Karpas-422 (cell line): Measurements from ENCODE around the gene FXYD5. TPM values are rescaled to one million over a fixed set of nuclear protein-coding genes. Genes with fewer than 3 reads are reported as not detected.

ENCODE experiments used
- DNase-seq: peaks from one replicate; pipeline ENCODE4 v3.0.0-alpha.2; 2015
- H2AFZ ChIP-seq: fragments of 200-600 bp; sonication (generic); 2 replicates; pipeline ENCODE4 v1.6.1; 2014; ENCODE audit warnings: antibody characterized with exemption, low read length, mixed read lengths
- H3K27ac ChIP-seq: fragments of 200-600 bp; sonication (generic); 2 replicates; pipeline ENCODE4 v1.5.1; 2014; ENCODE audit warnings: mild to moderate bottlenecking, low read length, moderate library complexity
- H3K27me3 ChIP-seq: fragments of 200-600 bp; sonication (generic); 2 replicates; pipeline ENCODE4 v1.6.1; 2014; ENCODE audit warnings: low read length, mixed read lengths
- H3K36me3 ChIP-seq: fragments of 200-600 bp; sonication (generic); 2 replicates; pipeline ENCODE4 v1.6.1; 2014; ENCODE audit warnings: low read length, mixed read lengths; ENCODE audit not compliant: insufficient read depth
- H3K4me1 ChIP-seq: fragments of 200-600 bp; sonication (generic); 2 replicates; pipeline ENCODE4 v1.6.1; 2014; ENCODE audit warnings: mild to moderate bottlenecking, low read length, mixed read lengths
- H3K4me2 ChIP-seq: fragments of 200-600 bp; sonication (generic); 2 replicates; pipeline ENCODE4 v1.6.1; 2014; ENCODE audit warnings: low read length, low read depth, mild to moderate bottlenecking; ENCODE audit not compliant: poor library complexity, severe bottlenecking
- H3K4me3 ChIP-seq: fragments of 200-600 bp; sonication (generic); 2 replicates; pipeline ENCODE4 v1.5.1; 2014; ENCODE audit warnings: mild to moderate bottlenecking, antibody characterized with exemption, low read length, mixed read lengths
- H3K79me2 ChIP-seq: fragments of 200-600 bp; sonication (generic); 2 replicates; pipeline ENCODE4 v1.6.1; 2014; ENCODE audit warnings: mild to moderate bottlenecking, low read length, mixed read lengths
- H3K9ac ChIP-seq: fragments of 200-600 bp; sonication (generic); 2 replicates; pipeline ENCODE4 v1.6.0; 2014; ENCODE audit warnings: low read length
- H3K9me2 ChIP-seq: fragments of 200-600 bp; sonication (generic), shearing (Covaris generic); replicated peaks from 2 replicates; pipeline ENCODE4 v1.6.0; 2014; ENCODE audit warnings: mild to moderate bottlenecking, low read length, moderate library complexity; ENCODE audit not compliant: insufficient read depth
- H3K9me3 ChIP-seq: fragments of 300-700, 200-600 bp; sonication (generic); 2 replicates; pipeline ENCODE4 v1.6.1; 2014; ENCODE audit warnings: low read length, mixed read lengths
- H4K20me1 ChIP-seq: fragments of 200-600 bp; sonication (generic); 2 replicates; pipeline ENCODE4 v1.6.1; 2014; ENCODE audit warnings: mild to moderate bottlenecking, antibody characterized with exemption, low read length, low read depth; ENCODE audit not compliant: insufficient read depth
- total RNA-seq: library from RNA; depleted of rRNA; stranded (reverse); fragments of >200 nt; shearing (Covaris generic); gene quantifications from 2 replicates; pipeline ENCODE4 v1.2.3, GENCODE V29; 2014; ENCODE audit warnings: low replicate concordance

Gene FXYD5
- total RNA-seq, 1 experiment from 2014 or later: 134 TPM

DNA sequence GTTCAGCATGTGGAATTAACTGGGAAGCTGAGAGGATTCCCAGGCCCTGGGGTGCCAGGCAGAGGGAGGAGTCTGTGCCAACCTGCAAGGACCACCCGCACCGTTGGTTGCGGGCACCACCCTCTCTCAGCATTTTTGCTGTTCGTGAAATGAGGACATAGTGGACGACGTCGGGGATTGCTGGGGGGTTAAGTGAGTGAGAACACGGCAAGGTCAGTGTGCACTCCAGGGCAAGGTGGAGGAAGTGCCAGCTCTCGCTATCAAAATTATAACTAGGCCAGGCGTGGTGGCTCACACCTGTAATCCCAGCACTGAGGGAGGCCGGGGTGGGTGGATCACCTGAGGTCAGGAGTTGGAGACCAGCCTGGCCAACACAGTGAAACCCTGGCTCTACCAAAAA, 36.7 kb upstream of the FXYD5 start:
- Histone ChIP-seq H4K20me1 (no peaks in the 10 kb centered on the region), H3K4me2 (no peak overlapping the region), H3K4me3 (no peak overlapping the region), H3K9me2 (no peaks in the 10 kb centered on the region), H3K4me1 (0 out of 2 replicates have a peak, but pooled peaks cover 3% of the 10 kb centered on the region), H3K36me3 (no peaks in the 10 kb centered on the region), H3K79me2 (no peaks in the 10 kb centered on the region), H3K9ac (no peak overlapping the region), H3K27ac (no peak overlapping the region), H3K27me3 (no peaks in the 10 kb centered on the region), H2AFZ (no peak overlapping the region), H3K9me3 (no peaks in the 10 kb centered on the region)
- no peak for DNase-seq

DNA sequence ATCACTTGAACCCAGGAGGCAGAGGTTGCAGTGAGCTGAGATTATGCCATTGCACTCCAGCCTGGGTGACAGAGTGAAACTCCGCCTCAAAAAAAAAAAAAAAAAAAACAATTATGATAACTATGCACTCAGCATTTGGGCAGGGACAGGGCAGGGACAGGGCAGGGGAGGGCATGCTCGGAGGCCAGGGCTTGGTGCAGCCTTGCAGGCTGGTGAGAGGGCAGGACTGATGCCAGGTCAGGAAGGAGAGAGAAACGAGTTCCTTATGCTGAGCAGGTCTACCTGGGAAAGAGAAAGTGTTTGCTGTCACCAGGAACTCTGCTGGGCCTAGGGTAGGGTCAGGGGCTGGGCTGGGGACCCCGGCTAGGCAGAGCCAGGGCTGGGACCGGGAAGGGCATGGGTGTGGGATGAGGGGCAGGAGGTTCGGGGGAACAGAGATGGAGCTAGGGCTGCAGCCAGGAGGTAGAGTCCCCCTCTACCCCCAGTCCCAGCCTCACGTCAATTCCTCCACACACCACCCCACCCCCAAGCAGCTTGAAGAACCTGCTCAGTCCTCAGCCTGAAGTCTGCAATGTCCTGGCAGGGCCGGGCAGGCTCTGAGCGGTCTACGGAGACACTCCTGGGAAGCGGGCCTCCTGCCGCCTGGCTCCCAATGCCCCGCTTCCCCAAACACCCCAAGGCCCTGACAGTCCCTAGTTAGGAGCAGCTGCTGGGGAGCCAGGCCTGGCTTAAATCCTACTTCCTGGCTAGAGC, 36.1 kb upstream of the FXYD5 start:
- no peak overlapping the region for H3K4me3 ChIP-seq
- no peaks in the 10 kb centered on the region for H3K9me2 ChIP-seq
- H4K20me1 ChIP-seq: no peaks in the 10 kb centered on the region
- no peaks in the 10 kb centered on the region for H3K36me3 ChIP-seq
- no peaks in the 10 kb centered on the region for H3K27me3 ChIP-seq
- no peaks in the 10 kb centered on the region for H3K9me3 ChIP-seq
- H3K27ac ChIP-seq: no peak overlapping the region
- no peaks in the 10 kb centered on the region for H3K79me2 ChIP-seq
- no peak for DNase-seq
- H2AFZ ChIP-seq: no peak overlapping the region
- H3K9ac ChIP-seq: no peak overlapping the region
- no peak overlapping the region for H3K4me2 ChIP-seq
- H3K4me1 ChIP-seq: 0 out of 2 replicates have a peak, but pooled peaks cover 3% of the 10 kb centered on the region

DNA sequence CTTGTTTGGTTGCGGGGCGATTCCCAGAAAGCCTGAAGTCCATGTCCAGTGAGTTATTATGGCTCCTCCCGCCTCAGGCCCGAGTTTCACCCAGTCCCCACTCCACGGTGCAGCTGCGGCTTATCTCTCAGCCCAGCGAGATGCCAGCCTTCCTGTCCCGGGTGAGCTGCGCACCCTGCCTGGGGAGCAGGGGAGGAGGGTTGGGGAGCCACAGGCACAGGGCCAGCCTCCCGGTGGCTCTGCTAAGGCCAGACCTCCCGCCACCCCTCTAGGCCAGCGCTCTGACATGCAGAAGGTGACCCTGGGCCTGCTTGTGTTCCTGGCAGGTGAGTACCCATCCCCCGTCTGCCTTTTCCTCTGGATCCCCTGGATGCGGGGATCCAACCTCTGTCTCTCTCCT, 35.4 kb upstream of the FXYD5 start:
- Histone ChIP-seq H3K27me3 (no peaks in the 10 kb centered on the region), H2AFZ (no peak overlapping the region), H3K36me3 (no peaks in the 10 kb centered on the region), H3K9me2 (no peaks in the 10 kb centered on the region), H3K9me3 (no peaks in the 10 kb centered on the region), H3K4me1 (peaks cover 5% of the 10 kb centered on the region), H3K9ac (no peak overlapping the region), H4K20me1 (no peaks in the 10 kb centered on the region), H3K27ac (no peak overlapping the region), H3K79me2 (no peaks in the 10 kb centered on the region), H3K4me2 (no peak overlapping the region), H3K4me3 (no peak overlapping the region)
- DNase-seq: no peak

DNA sequence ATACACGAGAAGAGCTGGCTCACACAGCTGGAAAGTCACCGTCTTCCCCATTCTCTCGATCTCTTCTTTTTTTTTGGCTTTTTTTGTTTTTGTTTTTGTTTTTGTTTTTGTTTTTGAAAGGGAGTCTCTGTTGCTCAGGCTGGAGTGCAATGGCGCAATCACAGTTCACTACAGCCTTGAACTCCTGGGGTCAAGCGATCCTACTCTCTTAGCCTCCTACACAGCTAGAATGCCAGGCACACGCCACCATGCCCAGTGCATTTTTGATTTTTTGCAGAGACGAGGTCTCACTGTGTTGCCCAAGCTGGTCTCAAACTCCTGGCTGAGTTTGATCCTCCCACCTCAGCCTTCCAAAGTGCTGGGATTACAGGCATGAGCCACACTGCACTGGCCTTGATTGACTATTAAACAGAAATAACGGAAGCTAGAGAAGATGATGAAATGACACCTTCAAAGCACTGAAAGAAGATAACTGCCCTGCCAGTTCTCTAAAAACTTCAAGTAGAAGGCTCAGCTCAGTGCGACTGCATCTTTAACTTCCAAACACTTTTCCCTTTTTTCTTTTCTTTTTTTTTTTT, 34.9 kb upstream of the FXYD5 start:
- Histone ChIP-seq H3K27me3 (no peaks in the 10 kb centered on the region), H3K79me2 (no peaks in the 10 kb centered on the region), H3K9me3 (no peaks in the 10 kb centered on the region), H4K20me1 (no peaks in the 10 kb centered on the region), H3K4me1 (peaks cover 8% of the 10 kb centered on the region), H2AFZ (no peak overlapping the region), H3K4me2 (no peak overlapping the region), H3K9me2 (no peaks in the 10 kb centered on the region), H3K36me3 (no peaks in the 10 kb centered on the region), H3K9ac (no peak overlapping the region), H3K4me3 (no peak overlapping the region), H3K27ac (no peak overlapping the region)
- DNase-seq: no peak

DNA sequence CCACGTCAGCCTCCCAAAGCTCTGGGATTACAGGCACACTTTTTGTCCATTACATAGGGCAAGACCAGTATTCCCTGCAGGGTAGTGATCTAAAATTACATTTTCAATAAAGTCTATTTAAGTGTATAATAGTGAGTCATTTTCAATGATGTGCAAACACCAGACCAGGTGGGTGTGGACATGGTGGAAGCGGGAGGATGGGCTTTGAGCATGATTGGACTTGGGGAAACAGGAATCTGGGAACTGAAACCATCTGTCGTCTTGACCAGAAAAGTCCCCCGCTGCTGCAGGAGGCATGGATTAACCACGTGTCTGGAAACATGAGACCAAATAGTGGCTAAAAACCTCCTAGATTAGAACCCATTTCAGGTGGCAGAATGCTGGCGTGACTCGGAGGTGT, 34.0 kb upstream of the FXYD5 start:
- no peak overlapping the region for H3K9ac ChIP-seq
- H3K9me2 ChIP-seq: no peaks in the 10 kb centered on the region
- H3K4me2 ChIP-seq: no peak overlapping the region
- no peak for DNase-seq
- no peaks in the 10 kb centered on the region for H3K36me3 ChIP-seq
- H2AFZ ChIP-seq: no peak overlapping the region
- H3K79me2 ChIP-seq: no peaks in the 10 kb centered on the region
- no peak overlapping the region for H3K4me3 ChIP-seq
- no peak overlapping the region for H3K27ac ChIP-seq
- H3K27me3 ChIP-seq: no peaks in the 10 kb centered on the region
- no peaks in the 10 kb centered on the region for H4K20me1 ChIP-seq
- H3K9me3 ChIP-seq: no peaks in the 10 kb centered on the region
- peaks cover 10% of the 10 kb centered on the region for H3K4me1 ChIP-seq

DNA sequence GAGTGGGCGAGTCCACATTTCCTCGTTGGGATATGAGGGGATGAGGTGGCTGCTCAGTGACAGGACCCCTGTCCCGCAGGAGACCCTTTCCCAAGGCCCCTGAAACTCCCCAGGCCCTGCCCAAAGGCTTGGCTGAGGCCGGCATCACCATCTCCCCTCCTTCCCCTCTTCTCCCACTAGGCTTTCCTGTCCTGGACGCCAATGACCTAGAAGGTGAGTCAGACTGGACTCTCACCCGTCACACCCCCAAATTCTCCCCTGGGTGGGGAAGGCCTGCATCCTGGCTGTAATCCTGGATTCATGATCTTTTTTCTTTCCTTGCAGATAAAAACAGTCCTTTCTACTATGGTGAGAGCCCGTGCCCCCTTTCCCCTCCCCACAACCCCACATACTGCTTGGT, 33.6 kb upstream of the FXYD5 start:
- Histone ChIP-seq H3K4me1 (peaks cover 10% of the 10 kb centered on the region), H3K4me2 (no peak overlapping the region), H3K79me2 (no peaks in the 10 kb centered on the region), H4K20me1 (no peaks in the 10 kb centered on the region), H3K9ac (no peak overlapping the region), H3K9me2 (no peaks in the 10 kb centered on the region), H2AFZ (no peak overlapping the region), H3K36me3 (no peaks in the 10 kb centered on the region), H3K9me3 (no peaks in the 10 kb centered on the region), H3K4me3 (no peak overlapping the region), H3K27me3 (no peaks in the 10 kb centered on the region), H3K27ac (no peak overlapping the region)
- no peak for DNase-seq

DNA sequence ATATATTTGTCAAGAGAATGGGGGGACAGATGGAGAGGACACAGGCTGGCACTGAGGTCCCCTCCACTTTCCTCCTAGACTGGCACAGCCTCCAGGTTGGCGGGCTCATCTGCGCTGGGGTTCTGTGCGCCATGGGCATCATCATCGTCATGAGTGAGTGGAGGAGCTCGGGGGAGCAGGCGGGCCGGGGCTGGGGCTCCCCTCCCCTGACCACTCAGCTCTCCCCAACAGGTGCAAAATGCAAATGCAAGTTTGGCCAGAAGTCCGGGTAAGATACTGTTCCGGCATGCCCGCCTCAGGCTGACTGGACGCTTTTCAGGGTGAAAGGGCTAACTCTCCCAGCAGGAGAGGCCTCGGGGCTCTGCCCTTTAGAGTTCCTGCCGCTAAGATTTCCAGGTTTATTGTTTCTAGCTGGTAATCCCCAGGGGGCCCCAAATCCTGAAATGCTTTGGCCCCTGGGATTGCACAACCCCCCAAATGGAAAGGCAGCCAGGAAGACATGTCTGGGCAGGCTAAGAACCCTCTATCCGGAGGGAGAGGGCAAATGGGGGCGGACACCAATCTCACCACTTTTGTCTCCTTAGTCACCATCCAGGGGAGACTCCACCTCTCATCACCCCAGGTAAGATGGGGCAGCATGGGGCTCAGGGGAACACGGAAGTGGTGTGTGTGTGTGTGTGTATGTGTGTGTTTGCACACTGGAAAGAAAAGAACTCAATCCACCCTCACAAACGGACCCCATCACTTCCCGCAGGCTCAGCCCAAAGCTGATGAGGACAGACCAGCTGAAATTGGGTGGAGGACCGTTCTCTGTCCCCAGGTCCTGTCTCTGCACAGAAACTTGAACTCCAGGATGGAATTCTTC, 31.6 kb upstream of the FXYD5 start:
- no peaks in the 10 kb centered on the region for H3K27me3 ChIP-seq
- no peak overlapping the region for H3K27ac ChIP-seq
- no peak overlapping the region for H2AFZ ChIP-seq
- no peaks in the 10 kb centered on the region for H3K79me2 ChIP-seq
- no peak for DNase-seq
- H3K4me3 ChIP-seq: no peak overlapping the region
- no peaks in the 10 kb centered on the region for H4K20me1 ChIP-seq
- H3K4me2 ChIP-seq: no peak overlapping the region
- peaks cover 10% of the 10 kb centered on the region for H3K4me1 ChIP-seq
- no peaks in the 10 kb centered on the region for H3K9me2 ChIP-seq
- no peak overlapping the region for H3K9ac ChIP-seq
- no peaks in the 10 kb centered on the region for H3K36me3 ChIP-seq
- no peaks in the 10 kb centered on the region for H3K9me3 ChIP-seq

DNA sequence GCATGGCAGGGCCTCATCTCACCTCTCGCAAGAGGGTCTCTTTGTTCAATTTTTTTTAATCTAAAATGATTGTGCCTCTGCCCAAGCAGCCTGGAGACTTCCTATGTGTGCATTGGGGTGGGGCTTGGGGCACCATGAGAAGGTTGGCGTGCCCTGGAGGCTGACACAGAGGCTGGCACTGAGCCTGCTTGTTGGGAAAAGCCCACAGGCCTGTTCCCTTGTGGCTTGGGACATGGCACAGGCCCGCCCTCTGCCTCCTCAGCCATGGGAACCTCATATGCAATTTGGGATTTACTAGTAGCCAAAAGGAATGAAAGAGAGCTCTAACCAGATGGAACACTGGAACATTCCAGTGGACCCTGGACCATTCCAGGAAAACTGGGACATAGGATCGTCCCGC, 31.0 kb upstream of the FXYD5 start:
- H3K9ac ChIP-seq: no peak overlapping the region
- peaks cover 10% of the 10 kb centered on the region for H3K4me1 ChIP-seq
- no peak overlapping the region for H2AFZ ChIP-seq
- no peak overlapping the region for H3K4me2 ChIP-seq
- no peaks in the 10 kb centered on the region for H3K27me3 ChIP-seq
- H3K27ac ChIP-seq: no peak overlapping the region
- H3K79me2 ChIP-seq: no peaks in the 10 kb centered on the region
- no peaks in the 10 kb centered on the region for H3K9me2 ChIP-seq
- H3K9me3 ChIP-seq: no peaks in the 10 kb centered on the region
- H4K20me1 ChIP-seq: no peaks in the 10 kb centered on the region
- H3K4me3 ChIP-seq: no peak overlapping the region
- no peak for DNase-seq
- no peaks in the 10 kb centered on the region for H3K36me3 ChIP-seq
